Fibroblast of skin of left quadriceps (primary cell): ENCODE data around the gene METTL13.

Experiments
- DNase-seq, 2 experiments: peaks; one replicate each; pipeline ENCODE4 v3.0.0-alpha.2; 2013; ENCODE audit warnings: low read depth in 2 of 2

The METTL13 gene

GRCh38 chr1:171781176-171781875 is at the start of gene METTL13:
Gene METTL13, plus strand, starts transcription at chr1:171781660. Its CDS starts 308 bp downstream, at chr1:171781968.
- peak; percentile 99 for DNase-seq

DNA sequence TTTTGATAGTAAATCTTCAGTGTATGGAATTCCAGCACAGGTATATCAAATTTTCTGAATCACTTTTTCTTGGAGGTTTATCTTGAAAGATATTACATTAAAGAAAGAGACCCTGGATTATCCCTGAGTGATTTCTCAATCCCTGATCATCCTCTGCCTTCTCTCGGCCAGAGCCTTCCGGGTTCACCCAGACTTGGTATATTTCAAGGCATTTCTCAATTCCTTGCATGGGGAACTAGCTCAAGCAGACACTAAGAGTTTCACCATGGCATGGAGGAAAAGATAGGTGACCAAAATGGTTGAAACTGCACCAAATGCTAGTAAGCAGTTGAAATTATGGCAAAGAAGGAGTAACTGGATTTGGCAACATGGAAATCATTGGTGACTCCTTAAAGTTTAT is 45.3 kb upstream of the METTL13 start:
- no peak for DNase-seq

GRCh38 chr1:171738911-171739310 is 42.5 kb upstream of the METTL13 start:
- peak; percentile 54 to 61 for DNase-seq

- no peak for DNase-seq
These were observed 41.8 kb upstream of the METTL13 start for GRCh38 chr1:171739656-171740055.

GRCh38 chr1:171740356-171740863 is 41.0 kb upstream of the METTL13 start:
- DNase-seq: no peak

- DNase-seq: no peak
These were observed 40.2 kb upstream of the METTL13 start for GRCh38 chr1:171740987-171741871.

- DNase-seq: peak; percentile 49 to 53
These were observed 39.4 kb upstream of the METTL13 start, which contains the start of gene VAMP4 for GRCh38 chr1:171741872-171742576. Gene VAMP4, minus strand, starts transcription at chr1:171742065. Its CDS starts 3,651 bp downstream, at chr1:171738414.

DNA sequence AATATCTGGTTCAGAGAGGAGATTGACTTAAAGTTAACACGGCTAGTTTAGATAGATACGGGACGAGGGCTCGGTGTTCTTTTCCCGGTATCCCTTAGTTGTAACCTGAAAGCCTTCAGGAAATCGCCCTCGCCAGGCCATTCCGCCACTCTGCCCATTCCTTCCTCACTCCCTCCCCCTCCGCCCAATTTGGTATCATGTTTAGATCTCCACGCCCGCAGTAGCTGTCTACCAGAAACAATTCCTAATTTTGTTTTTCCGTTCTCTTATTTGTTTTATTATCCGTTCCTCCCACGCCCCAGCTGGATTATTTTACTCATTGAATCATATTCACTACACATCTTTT is 38.9 kb upstream of the METTL13 start:
- DNase-seq: no peak

- no peak for DNase-seq
These were observed 38.2 kb upstream of the METTL13 start for GRCh38 chr1:171743081-171743870.

DNA sequence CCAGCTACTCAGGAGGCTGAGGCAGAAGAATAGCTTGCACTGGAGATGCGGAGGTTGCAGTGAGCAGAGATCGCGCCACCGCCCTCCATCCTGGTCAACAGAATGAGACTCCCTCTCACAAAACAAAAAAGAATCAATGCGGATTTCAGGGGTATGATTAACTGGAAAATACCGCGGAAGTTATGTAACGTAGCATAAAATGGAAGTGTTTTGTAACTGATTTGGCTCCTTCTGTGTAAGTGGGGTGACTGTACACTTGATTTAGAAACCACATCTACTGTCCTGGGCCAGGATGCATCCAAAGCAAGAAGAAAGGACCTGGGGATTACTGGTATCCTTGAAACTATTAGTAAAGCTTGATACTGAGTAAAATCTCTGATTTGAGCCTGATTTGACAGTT is 36.5 kb upstream of the METTL13 start:
- no peak for DNase-seq

DNA sequence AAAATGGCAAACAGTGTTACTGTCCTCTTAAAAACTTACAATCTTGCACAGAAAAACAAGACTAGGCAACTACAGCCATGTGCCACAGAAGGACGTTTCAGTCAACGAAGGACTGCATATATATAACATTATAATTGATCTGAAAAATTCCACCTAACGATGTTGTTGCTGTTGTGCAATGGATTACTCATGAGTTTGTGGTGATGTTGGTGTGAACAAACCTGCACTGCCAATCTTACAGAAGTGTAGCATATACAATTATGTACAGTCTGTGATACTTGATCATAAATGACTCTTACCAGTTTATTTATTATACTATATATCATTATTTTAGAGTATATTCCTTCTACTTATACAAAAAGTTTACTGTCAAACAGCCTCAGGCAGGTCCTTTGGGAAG is 32.8 kb upstream of the METTL13 start:
- DNase-seq: no peak

- DNase-seq: no peak
These were observed 30.2 kb upstream of the METTL13 start for GRCh38 chr1:171751221-171751620.

GRCh38 chr1:171753182-171753581 is 28.3 kb upstream of the METTL13 start:
- no peak for DNase-seq

- no peak for DNase-seq
These were observed 27.6 kb upstream of the METTL13 start for GRCh38 chr1:171753685-171754352.

- peak; percentile 32 to 47 for DNase-seq
These were observed 27.1 kb upstream of the METTL13 start for GRCh38 chr1:171754353-171754705.

DNA sequence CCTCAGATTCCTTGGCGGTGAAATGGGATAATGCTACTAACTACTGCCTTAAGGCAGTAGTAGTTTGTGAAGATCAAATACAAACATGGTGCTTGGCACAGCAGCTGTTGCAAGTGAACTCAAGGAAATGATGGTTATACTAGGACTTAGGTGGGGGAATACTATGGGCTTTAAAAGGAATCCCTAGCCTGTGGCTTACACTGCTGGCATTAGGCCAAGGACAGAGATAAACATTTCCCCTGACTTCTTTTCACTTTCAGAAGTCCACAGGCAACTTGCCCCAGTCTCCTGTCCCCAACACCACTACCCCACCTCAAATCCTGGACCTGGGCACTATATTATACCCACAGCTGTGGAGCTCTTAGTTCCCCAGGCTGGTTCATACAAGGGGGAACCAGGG is 26.5 kb upstream of the METTL13 start:
- DNase-seq: no peak

GRCh38 chr1:171756856-171757255 is 24.6 kb upstream of the METTL13 start:
- no peak for DNase-seq

DNA sequence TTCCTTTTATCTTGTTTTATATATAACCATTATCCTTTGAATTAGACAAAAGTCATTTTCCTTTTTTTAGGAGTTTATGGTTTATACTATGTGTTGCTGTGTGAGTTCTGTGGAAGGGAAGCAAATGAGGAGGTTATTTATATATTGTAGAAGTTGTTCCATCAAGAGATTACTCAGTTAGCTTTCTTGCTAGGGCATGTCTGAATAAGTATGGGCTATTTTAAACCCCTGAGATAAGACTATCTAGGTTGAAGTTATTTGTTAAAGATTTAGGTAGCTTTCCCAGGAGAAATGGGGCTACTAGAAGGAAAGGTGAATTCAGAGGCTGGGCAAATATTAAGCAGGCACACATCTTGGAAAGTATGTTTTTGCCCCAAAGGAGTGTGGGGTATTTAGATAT is 23.4 kb upstream of the METTL13 start:
- no peak for DNase-seq

DNA sequence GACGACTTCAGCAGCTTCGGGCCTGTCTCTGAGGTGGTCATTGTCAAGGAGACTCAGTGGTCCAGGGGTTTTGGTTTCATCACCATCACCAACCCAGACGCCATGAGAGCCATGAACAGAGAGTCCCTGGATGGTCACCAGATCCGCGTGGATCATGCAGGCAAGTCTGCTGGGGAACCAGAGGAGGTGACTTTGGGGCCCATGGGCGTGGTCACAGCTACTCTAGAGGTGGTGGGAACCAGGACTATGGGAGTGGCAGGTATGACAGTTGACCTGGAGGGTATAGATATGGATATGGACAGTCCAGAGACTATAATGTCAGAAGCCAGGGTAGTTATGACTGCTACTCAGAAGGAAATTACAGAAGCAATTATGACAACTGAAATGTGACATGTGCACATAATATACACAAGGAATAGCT is 19.3 kb upstream of the METTL13 start:
- no peak for DNase-seq

DNA sequence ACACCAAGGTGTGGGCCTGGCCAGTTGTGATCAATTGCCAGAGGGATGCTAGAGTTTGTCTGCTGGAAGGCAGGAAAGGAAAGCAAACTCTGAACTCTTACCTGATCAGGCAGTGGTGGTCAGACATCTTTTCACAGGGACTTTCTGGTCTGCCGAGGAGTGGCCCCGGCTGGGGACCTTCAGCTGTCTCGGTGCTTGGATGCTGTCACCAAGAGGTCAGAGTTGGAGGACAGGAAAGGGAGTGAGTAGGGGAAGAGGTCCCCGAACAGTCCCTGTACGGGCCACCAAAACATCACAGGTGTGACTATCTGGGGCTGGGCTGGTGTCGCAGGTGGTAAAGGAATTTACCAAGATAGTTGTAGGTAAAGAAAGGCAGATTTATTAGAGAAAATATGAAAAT is 17.7 kb upstream of the METTL13 start:
- no peak for DNase-seq

- DNase-seq: no peak
These were observed 12.3 kb upstream of the METTL13 start for GRCh38 chr1:171769171-171769570.
